ENCODE results near the gene DRD3.

DRD3 gene

GRCh38 chr3:114078126-114078525 is 100.7 kb downstream of the DRD3 start:
- DNase-seq (ENCODE audit: low spot score): no peak
